Stimulated activated naive CD8-positive, alpha-beta T cell treated with anti-CD3 and anti-CD28 coated beads, Interleukin-15, Interleukin-2, amounts not matched to agents 100 U/mL and 50 U/mL, for 24 hours (primary cell): ENCODE results near the gene RBBP7.
A peak's percentile ranks its signal among the peaks of the same experiment; 100 is the strongest.

ENCODE experiments used
- ATAC-seq: fragments of 150-1000 bp; cut with Tn5 transposase; one replicate; pipeline ENCODE4 v1.10.0; 2021
- DNase-seq: peaks from one replicate; pipeline ENCODE4 v3.0.0; 2021

Gene RBBP7

GRCh38 chrX:16870095-16870861 is at the start of gene RBBP7:
TSS of gene RBBP7 (minus strand) at chrX:16870362. CDS start at chrX:16870053, 309 bp downstream.
- DNase-seq, result peak; percentile 88
- ATAC-seq, result peak; percentile 88

GRCh38 chrX:16918979-16919378 is 48.8 kb upstream of the RBBP7 start:
- no peak for ATAC-seq
- DNase-seq, result no peak

DNA sequence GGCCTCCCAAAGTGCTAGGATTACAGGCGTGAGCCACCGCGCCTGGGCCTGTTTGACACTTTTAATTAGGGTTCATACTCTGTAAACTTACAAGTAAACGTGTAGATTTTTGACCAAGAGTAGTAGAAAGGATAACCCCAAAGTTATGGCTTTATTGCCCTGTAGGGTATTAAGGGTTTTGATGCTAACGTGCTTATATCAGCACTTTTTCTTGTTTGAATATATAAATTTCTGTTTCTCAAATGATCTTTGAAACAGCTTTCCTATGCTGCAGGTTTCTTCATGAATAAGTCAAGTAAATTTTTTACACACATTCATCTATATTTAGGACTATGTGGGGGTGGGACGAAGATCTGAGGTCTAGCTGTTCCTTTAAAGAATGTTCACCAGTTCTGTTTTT is 47.0 kb upstream of the RBBP7 start:
- no peak for ATAC-seq
- DNase-seq, result no peak

GRCh38 chrX:16916561-16916960 is 46.4 kb upstream of the RBBP7 start:
- DNase-seq (no peak), ATAC-seq (no peak)

DNA sequence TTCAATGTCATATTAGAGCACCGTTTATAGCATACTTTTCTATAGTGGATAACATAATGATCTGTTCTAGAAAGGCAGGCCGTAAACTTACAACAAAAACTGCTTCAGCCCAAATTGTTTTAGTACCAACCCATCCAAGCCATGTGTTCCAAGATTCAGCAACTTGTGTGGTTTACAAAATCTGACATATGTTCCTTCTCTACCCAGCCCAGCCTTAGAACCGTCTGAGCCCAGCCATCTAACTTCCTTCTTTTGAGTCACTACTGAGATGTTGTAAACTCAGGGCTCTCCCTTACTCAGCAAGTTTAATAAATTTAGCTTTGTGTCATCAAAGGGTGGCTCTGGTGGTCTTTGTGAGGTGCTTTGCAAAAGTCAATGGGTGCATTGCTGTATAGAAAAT is 43.9 kb upstream of the RBBP7 start:
- DNase-seq, result no peak
- no peak for ATAC-seq

DNA sequence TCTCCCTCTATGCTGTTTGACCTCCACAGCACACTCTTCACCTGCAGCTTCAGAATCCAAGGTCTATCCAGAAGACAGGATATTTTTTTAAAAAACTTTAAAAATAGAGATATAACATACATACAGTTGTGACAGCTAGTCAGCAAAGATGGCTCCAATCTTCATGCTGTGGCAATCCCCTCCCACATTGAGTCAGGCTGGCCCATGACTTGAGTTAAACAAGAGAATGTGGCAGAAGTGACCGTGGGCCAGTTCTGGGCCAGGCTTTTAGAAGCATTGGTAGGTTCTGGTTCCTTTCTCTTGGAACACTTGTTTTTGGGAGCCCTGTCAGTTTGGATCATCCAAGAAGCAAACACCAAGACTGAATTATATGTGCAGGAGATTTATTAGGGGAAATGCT is 40.2 kb upstream of the RBBP7 start:
- DNase-seq, result no peak
- ATAC-seq, result no peak

DNA sequence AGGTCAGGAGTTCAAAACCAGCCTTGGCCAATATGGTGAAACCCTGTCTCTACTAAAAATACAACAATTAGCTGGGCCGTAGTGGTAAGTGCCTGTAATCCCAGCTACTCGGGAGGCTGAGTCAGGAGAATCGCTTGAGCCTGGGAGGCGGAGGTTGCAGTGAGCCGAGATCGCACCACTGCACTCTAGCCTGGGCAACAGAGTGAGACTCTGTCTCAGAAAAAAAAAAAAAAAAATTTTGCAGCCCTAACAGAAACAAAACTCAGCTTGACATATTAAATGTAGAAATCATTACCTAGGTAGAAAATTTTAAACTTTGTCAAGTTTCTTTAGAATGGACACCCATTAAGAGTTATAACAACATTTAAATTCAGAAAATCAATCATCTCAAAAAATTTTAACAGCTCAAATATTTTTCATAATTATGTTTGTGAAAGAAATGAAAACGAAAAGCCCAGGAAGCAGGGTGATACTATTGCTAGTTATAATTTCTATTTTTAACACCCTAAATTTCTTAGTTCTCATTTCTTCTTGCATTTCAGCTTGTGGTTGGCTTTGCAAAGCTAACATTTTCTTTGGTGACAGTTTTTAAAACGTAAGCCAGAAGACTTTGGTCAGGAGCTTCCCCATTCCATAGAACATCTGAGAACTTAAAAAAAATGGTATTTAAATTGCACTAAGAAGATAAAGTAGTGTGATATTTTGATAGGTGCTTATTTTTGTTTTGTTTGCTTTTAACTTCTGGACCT is 33.3 kb upstream of the RBBP7 start:
- ATAC-seq (no peak), DNase-seq (no peak)

GRCh38 chrX:16897445-16897844 is 27.3 kb upstream of the RBBP7 start:
- no peak for DNase-seq
- ATAC-seq, result no peak

DNA sequence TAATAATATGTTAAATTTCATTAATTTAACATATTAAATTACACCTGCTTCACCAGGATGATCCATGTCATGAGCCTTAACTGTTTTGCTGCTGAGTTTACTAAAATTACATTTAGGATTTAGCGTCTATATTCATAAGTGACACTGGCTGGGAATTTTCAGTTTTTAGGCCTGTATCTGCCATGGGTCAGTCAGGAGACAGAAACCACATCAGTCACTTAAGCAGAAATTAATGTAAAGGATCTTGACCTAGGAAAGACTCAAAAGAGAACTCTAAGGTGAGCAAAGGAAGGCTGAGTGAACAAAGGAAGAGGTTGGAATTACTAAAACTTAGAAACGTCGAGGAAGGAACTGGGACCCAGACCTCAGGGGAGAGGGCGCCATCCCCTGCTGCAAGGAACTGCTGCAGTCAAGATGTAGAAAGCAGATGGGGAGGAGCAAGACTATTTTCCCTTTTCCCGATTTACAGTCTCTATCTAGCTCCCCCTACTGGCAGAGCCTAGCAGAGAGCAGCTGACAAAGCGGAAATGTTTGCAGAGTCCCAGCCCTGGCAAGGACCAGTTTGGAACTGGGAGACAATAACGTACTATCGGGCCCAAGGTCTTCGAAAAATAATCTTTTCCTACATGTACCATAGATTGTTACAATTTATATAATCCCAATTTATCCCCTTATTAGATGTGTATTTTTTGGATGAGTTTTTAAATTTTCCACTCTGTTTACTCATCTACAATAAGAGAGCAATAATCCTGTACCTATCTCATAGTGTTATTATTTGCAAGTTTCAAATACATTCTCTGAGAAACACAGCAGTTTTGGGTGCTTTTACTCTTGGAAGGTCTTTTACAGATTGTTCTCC is 22.6 kb upstream of the RBBP7 start:
- ATAC-seq (peak; percentile 75), DNase-seq (peak; percentile 61)

GRCh38 chrX:16885628-16886027 is 15.5 kb upstream of the RBBP7 start:
- no peak for DNase-seq
- ATAC-seq, result no peak

- ATAC-seq (no peak), DNase-seq (no peak)
Observed at GRCh38 chrX:16883487-16883804, 13.3 kb upstream of the RBBP7 start.

DNA sequence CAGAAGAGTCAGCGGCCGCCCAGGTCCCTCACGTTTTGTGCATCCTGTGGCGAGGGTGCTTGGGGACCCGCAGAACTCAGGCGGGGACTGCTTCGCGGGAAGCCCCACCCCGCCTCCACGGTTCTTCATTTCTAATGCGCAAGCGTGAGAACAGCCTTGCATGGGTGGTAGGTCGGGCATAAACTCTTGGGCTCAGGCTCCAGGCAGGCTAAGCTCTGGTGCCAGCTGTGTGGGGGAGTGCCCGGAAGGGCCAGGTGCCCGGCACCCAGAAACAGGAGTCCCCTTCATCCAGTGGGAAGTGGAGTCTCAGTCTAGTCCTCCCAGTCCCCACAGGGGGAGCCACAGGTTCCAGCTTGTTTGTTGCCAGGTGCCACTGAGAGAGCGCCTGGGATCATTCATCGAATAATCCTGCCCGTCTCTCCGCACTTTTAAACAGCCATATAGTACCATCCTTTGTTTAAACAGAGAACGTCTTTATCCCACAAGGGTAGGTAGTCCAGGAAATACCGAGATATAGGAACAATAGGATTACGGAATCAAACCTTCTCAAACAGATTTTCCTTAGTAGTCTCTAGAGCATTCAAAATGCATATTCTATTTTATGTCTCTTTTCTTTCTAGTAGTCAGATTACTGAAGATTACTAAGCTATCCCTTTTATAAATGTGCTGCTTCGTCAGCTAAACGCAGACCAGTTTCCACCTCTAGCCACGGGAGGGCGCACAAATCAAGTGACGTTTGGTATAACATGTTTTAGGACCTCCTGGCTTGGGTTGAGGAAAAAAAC is 12.7 kb upstream of the RBBP7 start:
- ATAC-seq, result peak; percentile 86

GRCh38 chrX:16882169-16882568 is 12.0 kb upstream of the RBBP7 start:
- ATAC-seq (peak; percentile 38), DNase-seq (peak; percentile 16)

More for the DNA sequence above, 12.7 kb upstream of the RBBP7 start:
- peak; percentile 71 for DNase-seq

DNA sequence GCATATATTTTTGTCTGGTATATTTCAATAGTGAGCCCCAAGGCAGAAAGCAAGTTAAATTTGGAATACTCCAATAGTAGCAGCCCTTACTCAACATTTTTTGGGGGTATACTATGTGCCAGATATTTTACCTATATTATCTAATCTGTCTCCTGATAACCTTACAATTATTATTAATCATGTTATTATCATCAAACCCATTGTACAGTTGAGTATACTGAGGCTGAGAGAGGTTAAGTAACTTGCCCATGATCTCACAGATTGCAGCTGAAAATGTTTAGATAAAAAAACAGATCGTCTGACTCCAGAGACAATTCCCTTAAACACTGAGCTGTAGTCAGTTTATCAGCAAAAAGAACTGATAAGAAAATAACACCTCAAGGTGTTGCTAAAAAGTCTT is 6.5 kb upstream of the RBBP7 start:
- ATAC-seq, result no peak
- DNase-seq, result no peak

- DNase-seq, result no peak
- ATAC-seq, result no peak
Observed at GRCh38 chrX:16874458-16875095, 4.4 kb upstream of the RBBP7 start.

GRCh38 chrX:16873106-16873505 is 2.9 kb upstream of the RBBP7 start:
- DNase-seq (no peak), ATAC-seq (no peak)

DNA sequence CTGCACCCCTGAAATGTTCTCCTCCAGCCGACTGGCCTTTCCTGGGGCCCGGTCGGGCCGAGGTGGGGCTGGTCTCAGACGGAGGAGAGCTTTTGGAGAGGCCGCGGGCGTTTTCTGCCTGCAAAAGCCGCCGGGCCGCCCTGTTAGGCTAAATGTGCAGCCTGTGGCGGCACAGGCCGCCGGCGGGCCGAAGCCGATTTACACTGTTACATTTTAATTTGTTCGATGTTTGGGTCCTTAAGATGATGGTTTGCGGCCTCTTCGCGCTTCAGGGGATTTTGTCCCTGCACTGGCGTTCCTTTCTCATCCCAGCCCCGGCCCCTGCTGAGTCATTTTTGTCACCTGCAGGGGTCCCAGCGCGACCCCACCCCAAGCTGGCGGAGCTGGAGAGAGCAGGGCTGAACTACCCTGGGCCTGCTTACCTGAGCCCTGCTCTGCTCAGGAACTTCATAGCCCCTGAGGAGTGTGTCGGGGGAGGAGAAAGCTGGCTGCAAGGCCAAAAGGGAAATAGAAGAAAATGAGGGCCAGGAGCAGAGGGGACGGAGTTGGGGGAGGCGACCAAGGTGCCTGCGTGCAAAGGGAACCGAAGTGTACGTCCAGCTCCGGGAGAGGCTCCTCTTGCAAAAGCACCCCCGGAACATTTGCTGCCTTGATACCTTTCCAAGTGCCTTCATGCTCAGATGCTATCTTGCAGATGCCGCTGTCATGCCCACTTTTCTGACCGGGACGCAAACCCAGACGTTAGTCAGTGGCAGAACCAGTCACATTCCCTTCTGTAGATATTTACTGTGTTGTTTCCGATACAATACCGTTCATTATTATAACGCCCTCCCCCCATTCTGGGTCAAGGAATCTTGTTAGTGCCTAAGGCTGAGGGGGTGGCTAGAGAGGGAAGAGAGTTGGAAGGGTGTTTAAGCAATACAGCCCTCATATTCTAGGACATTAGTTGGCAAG is 977 bp upstream of the RBBP7 start:
- DNase-seq, result peak; percentile 9
- no peak for ATAC-seq

DNA sequence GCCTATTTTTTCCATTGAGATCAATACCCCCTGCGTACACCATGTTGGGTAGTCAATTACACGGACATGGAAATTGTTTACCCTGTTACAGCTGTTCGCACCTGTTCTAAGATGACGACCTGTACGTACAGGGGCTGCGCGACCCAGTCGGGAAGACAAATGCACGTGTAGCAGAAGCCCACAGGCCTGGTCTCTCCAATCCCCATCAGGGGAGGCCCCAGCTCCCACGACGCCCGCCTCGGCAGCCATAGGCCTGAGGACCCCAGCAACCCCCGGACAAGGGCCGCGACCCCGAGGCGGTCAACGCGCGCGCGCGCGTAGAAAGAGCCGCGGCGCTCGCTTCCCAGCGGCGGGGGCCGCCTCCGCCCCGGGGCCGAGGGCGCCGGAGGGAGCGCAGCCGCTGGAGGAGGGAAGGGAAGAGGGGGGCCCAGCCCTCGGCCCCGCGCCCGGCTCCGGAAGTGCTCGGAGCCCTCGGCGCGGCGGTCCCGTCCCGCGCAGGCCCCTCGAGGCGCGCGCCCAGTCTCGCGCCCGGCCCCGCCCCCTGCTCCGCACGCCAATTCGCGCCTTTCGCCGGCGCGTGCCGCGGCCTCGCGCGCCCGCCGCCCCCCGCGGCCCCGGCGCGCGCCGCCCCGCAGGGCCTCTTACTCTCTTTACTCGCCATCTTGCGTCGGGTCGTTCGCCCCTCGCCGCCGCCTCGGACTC is 618 bp downstream of the RBBP7 start:
- peak; percentile 64 for DNase-seq

GRCh38 chrX:16868920-16869319 is 1.2 kb downstream of the RBBP7 start:
- DNase-seq (no peak), ATAC-seq (no peak)

More for the DNA sequence above, 618 bp downstream of the RBBP7 start:
- ATAC-seq, result peak; percentile 53

DNA sequence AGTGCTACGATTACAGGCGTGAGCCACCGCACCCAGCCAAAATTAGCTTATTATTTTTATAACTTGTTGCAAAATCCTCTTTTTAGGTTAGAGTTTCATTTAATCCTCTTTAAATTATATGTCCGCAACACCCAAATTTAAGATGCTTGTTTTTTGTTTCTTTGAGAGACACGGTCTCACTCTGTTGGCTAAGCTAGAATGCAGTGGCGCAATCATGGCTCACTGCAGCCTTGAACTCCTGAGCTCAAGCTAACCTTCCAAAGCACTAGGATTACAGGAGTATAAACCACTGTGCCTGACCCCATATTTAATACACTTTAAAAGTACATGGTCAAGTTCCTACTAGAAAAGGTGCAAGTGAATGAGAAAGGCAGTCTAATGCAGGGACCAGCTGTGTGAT is 2.2 kb downstream of the RBBP7 start:
- ATAC-seq, result no peak
- no peak for DNase-seq
